DMS 273 (cell line): ENCODE measurements around the gene KIDINS220.
"Not testable (repeated sequence)": the region's sequence is repeated elsewhere in the genome, so short reads cannot be mapped to it uniquely, and the experiment has no call there.

ENCODE experiments used
- DNase-seq: peaks from one replicate; lab custom pipeline; 2025; ENCODE audit not compliant: unreplicated experiment; lab: John Stamatoyannopoulos, UW

Gene KIDINS220

GRCh38 chr2:8754106-8754776 lies 83.2 kb downstream of the KIDINS220 start:
- DNase-seq = peak; percentile 20

DNA sequence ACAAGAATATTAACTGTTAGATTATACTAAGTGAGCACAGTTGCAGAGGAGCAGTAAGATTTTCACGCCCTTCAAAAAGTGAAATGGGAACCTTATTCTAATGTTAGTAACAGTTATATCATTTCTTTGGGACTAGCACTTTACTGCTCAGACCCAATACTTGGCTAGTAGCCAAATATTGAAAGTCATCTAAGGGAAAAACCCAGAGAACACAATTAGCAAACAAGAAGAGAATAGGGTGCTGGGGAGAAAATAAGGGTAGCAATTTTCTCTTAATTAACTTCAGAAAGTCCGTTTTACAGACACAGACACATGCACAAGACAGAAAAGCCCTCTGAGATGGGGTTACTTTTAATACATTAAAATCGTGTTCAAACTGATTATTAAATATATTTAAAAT lies 83.8 kb downstream of the KIDINS220 start:
- peak; percentile 20 for DNase-seq

GRCh38 chr2:8752385-8752784 lies 85.0 kb downstream of the KIDINS220 start:
- DNase-seq = no peak

DNA sequence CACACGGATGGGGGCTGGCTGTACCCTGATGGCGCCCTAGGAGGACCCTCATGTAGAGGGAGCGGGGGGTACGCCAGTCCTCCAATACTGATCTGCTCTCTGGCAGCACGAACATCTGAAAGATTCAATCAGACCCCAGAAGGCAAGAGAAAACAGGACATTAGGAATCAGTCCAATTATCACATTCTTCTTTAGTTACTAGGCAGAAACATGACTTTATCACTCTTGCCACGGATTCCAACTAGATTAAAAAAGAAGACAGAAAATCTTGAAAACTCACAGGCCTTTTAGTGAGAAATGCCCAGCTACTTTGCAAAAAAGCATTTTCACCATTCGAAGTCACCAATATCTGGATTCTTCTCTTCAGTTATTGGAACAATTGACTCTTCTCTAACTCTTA lies 87.2 kb downstream of the KIDINS220 start:
- no peak for DNase-seq

DNA sequence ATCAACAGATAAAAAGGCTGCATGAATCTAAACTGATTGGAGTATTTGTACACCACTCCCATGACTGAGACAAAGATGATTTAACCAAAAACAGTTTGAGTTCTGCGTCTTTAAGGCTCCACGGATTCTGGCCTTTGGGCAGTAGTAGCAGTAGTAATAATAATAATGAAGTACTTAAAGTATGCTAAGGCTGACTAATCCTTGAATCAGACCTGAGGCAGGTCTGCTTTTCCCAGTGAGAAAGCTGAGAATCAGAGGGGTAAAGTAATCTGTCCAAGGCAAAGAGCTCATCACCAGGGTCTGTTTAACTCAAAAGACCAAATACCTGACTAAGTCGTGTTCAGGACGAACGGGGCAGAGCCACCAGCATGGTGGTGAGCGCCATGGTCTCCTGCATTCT lies 94.2 kb downstream of the KIDINS220 start:
- no peak for DNase-seq

DNA sequence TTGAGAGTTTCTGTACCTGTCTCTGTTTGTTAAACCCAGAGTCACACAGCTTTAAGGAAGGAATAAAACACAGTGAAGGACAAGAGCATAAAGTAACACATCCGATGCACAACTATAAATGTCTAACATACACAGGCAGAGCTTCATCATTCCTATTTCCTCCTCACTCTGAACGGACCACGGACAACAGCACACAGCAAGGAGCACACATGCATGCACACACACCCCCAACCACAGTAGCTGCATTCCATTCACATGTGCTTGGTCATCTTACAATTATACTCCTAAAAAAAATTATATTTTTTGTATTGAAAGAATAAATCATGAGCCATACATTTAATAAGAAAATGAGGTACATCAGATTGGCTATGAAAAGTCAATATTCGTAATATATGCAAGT lies 97.3 kb downstream of the KIDINS220 start:
- DNase-seq = no peak

DNA sequence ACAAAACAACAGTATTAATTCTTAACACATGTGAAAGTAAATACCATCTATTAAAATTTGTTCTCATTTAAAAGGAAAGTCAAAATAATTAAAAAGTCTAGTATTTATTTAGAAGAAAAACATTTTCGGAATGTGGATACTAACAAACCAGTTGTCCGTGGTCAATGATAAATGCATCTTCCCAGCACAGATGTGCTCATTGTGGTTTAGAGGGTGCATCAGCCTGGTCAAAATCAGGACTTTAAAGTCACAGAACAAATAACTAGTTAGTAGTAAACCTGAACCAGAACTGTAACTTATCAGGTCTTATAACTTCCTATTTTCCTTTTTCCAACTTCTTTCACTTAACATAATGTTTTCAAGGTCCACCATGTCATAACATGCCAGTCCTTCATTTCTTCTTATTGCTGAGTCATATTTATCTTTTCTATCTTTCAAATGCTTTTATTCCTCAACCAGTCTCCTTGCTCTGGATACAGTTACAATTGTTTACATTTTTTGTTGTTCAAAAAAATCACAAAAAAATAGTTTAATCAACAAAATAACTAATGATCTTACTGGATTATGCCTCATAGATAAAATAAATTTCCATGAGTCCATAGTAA lies 99.7 kb downstream of the KIDINS220 start:
- DNase-seq = no peak

DNA sequence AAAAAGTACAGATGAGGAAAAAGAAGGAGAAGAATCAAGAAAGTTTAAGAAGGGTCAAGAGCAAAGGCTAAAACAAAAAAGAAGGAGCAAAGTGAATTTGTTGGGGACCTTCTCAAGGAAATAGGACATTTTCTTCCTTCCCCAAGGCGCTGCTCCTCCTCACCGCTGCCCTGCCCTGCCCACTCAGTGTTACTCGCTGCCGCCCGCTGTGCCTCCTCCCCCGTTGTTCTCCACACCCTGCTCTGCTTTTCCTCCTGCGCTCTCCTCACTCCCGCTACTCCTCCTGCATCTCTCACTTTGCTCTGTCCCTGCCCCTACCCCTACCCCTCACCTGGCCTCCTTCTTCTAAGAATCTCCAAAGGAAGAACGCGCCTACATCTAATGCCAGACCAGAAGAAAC lies 104.8 kb downstream of the KIDINS220 start:
- no peak for DNase-seq

DNA sequence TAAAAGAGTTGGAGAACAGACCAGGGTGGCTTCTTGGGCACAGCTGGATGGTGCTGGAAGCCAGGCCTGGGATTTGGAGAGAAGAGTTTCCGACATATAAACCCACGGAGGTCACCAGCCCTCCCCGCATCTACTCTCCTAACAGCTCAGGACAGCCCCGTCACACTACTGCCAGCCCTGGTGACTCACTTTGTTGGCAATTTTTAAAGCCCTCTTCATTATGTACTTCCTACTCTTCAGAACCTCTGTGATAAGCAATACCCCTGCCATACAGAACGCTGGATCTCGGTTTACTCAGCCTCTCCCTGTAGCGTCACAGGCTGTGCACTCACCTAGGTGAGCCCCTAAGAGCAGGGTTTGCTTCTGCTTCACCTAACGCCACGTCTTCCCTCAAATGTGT lies 107.5 kb downstream of the KIDINS220 start:
- DNase-seq = no peak

- not testable (repeated sequence) for DNase-seq
Measured at GRCh38 chr2:8729101-8729500, 108.3 kb downstream of the KIDINS220 start.

GRCh38 chr2:8728305-8729015 lies 109.0 kb downstream of the KIDINS220 start:
- no peak for DNase-seq

DNA sequence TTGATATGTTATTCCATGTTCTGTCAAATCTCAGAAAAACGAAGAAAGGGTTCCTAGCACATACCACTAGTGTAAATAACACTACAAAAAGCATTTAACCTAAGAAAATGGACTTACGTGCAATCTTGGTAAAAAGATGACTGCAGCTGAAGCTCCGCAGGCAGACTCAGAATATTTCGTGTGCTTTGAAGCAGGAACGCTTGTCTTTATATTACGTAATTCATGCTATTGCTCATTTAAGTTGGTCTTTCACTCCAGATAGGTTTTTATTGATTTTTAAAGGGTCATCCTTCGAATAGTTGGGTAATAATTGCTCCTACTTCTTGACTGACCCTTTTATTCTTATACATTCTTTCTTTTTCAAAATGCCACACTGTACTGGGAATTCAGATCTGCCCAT lies 111.6 kb downstream of the KIDINS220 start:
- no peak for DNase-seq

DNA sequence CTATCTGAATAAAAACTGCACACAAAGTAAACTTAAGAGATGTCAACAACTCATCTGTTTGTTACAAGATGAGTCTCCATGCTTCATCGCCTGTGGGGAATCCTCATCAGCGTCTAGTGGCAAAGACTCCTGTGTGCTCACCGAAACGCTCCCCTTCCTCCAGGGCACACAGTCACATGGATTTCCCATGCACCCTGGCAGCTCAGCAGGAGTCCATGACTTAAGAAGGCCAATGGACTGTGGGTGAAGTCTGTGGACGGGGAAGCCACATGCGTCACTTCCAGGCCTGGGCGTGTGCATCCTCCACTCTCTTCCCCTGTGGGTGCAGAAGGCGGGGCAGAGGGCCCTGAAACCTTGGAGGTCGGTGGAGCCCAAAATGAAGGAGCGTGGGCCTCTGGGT lies 114.4 kb downstream of the KIDINS220 start:
- DNase-seq = no peak

DNA sequence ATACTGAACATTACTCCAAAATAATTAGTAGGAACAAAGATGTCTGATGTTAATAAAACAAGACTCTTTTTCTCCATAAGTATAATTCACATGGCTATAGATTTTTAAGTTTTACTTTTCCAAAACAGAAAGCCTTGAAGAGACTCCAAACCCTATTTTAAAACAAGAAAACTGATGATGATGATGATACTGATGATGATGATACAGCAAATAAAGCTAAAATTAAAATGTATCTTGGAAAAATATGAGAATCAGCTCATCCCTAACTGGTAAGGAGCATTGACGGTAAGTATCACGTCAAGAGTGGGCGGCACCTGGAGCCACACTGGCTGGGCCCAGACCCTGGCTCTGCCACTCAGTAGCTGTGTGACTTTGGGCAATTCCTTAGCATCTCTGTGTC lies 116.0 kb downstream of the KIDINS220 start:
- no peak for DNase-seq

GRCh38 chr2:8720741-8721140 lies 116.7 kb downstream of the KIDINS220 start:
- no peak for DNase-seq

GRCh38 chr2:8719528-8719927 lies 117.9 kb downstream of the KIDINS220 start:
- DNase-seq = peak; percentile 69

DNA sequence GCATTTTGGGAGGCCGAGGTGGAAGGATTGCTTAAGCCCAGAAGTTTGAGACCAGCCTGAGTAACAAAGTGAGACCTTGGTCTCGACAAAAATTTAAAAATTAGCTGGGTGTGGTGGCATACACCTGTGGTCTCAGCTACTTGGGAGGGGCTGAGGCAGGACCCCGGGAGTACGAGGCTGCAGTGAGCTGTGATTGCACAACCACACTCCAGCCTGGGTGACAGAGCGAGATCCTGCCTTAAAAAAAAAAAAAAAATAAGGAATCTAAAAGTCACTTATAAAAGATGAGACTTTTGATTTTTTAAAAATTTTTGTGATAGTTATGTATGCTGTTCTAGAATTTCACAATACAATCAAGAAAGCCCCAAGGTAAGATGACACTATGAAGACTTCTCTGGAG lies 122.4 kb downstream of the KIDINS220 start:
- DNase-seq = no peak

DNA sequence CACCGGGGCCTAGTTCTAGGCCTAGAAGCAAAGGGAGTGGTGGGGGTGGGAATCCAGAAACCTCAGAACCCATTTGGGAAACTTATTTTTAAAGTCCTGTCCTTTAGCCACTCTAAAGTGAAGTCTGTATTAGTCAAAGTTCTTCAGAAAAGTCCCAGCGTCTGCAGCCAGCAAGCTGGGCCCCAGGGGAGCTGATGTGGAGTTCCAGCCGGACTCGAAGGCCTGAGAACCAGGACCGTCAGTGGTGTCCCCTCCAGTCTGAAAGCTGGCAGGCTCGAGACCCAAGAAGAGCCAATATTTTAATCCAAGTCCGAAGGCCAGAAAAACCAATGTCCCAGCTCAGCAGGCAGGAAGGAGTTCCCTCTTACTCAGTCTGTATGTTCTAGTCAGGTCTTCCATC lies 123.1 kb downstream of the KIDINS220 start:
- DNase-seq = no peak

GRCh38 chr2:8710951-8711350 lies 126.5 kb downstream of the KIDINS220 start:
- DNase-seq = no peak

- DNase-seq = no peak
Measured at GRCh38 chr2:8709611-8710010, 127.8 kb downstream of the KIDINS220 start.

DNA sequence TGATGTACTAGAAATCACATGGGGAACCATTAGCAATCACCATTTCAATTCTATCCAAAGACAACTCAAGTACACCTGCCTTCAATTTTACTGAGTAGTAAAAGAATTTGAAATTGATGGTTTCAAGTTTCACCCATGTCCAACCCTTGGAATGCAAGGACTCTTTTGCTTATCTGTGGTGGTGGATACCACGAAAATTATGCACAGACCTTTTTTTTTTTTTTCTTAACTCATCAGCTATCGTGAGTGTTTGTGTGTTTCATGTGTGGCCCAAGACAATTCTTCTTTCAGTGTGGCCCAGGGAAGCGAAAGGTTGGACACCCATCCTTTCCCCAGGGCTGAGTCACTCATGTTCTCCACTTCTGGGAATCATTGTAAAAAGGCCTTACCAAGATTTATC lies 132.5 kb downstream of the KIDINS220 start:
- no peak for DNase-seq

DNA sequence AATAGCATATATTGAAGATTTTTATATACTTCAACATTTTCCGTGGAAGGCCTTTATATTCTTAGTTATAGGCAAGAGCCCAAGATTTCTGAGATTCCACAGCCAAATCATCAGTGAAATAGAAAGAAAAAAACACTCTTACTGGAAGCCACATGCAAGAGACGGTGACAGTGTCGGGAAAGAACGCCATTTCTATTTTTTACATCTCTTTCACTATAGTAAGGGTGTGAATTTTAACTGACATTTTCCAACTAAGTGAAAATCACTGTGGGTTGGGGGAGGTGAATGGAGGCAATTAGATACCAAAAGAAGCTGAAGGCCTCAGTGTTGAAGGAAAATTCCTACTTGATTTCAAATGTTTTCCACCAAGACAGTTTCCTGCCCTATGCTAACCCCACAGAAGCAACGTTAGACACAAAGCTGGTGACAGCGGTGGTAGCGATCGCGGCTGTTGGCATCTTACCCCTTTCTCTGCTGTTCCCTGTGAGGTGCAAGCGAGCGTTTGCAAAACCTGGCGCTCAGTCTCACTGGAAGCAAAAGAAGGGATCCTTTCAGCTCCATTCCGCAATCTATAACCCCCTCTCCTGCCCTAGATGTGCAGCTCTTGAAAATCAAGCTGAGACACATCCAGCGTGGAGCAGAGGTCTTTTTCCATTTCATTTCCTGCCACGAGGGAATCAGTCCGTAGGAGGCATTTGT lies 135.6 kb downstream of the KIDINS220 start:
- DNase-seq = no peak
